AG04450 (cell line): ENCODE results near the gene MYO1B. TPM values are rescaled to one million over a fixed set of nuclear protein-coding genes. Genes with fewer than 3 reads are reported as not detected.
A peak's percentile ranks its signal among the peaks of the same experiment; 100 is the strongest.

Experiments
- CTCF ChIA-PET: fragments of 300-600, 350-600 bp; formaldehyde crosslinking; extraction: SDS; loops from one replicate; lab custom pipeline; 2022; ENCODE audit warnings: antibody characterized with exemption, inconsistent platforms; lab: Charles Lee
- POLR2A ChIA-PET: fragments of 350-600 bp; formaldehyde crosslinking; extraction: SDS; loops from one replicate; lab custom pipeline; 2021; ENCODE audit warnings: antibody characterized with exemption, inconsistent platforms; lab: Yijun Ruan, JAX
- DNase-seq: peaks from one replicate; pipeline ENCODE4 v3.0.0-alpha.2; 2011; ENCODE audit warnings: low read depth, low spot score
- H3K27ac ChIP-seq: one replicate; pipeline ENCODE4 v1.5.1; 2012; ENCODE audit warnings: low read depth, low read length, control low read depth
- H3K27me3 ChIP-seq: one replicate; pipeline ENCODE4 v1.6.0; 2012; ENCODE audit warnings: low read length; ENCODE audit not compliant: control insufficient read depth, insufficient read depth
- H3K4me3 ChIP-seq: 2 replicates; pipeline ENCODE4 v1.5.1; 2011; ENCODE audit warnings: mild to moderate bottlenecking, low read depth, low read length, control low read depth
- H3K9me3 ChIP-seq: 2 replicates; pipeline ENCODE4 v1.5.1; 2012; ENCODE audit warnings: low read length; ENCODE audit not compliant: control insufficient read depth, insufficient read depth
- CTCF ChIP-seq: IDR thresholded peaks from 2 replicates; pipeline ENCODE4 v1.5.1; 2011; ENCODE audit warnings: low read depth, low read length, control low read depth, inconsistent platforms
- polyA plus RNA-seq: library from polyadenylated mRNA; depleted of rRNA; stranded (reverse); fragments of >200 nt; gene quantifications from 2 replicates; pipeline ENCODE4 v1.2.3, GENCODE V29; 2011

MYO1B gene
- polyA plus RNA-seq, 1 experiment = 149 TPM

- H3K27me3 ChIP-seq = no peaks in the 10 kb centered on the region
- peak; percentile 45 for TF ChIP-seq CTCF
- no peak overlapping the region for H3K27ac ChIP-seq
- H3K9me3 ChIP-seq = no peaks in the 10 kb centered on the region
- no peak for DNase-seq
- ChIA-PET POLR2A (interaction anchor here (1.0 kb wide), 1 partner anchor 133 kb away, joined by 3 read pairs; no protein-coding TSS in a partner anchor), CTCF (interaction anchor here (0.6 to 1.3 kb wide), 5 partner anchors 35 to 223 kb away, joined by 3 to 4 read pairs (median 4); no protein-coding TSS in a partner anchor)
- no peak overlapping the region for H3K4me3 ChIP-seq
Measured at GRCh38 chr2:191299010-191299409, 53.8 kb downstream of the MYO1B start.

GRCh38 chr2:191299866-191300265 lies 54.7 kb downstream of the MYO1B start:
- Histone ChIP-seq H3K27ac (no peak overlapping the region), H3K4me3 (no peak overlapping the region), H3K9me3 (no peaks in the 10 kb centered on the region), H3K27me3 (no peaks in the 10 kb centered on the region)
- CTCF ChIA-PET = interaction anchor here (1.1 to 1.7 kb wide), 4 partner anchors 30 to 222 kb away, joined by 3 to 6 read pairs (median 4); no protein-coding TSS in a partner anchor
- TF ChIP-seq CTCF = no peak
- POLR2A ChIA-PET = interaction anchor here (0.6 kb wide), 1 partner anchor 253 kb away, joined by 6 read pairs; no protein-coding TSS in a partner anchor
- DNase-seq = no peak

GRCh38 chr2:191301971-191302370 lies 56.8 kb downstream of the MYO1B start:
- no peak for TF ChIP-seq CTCF
- H3K27ac ChIP-seq = no peak overlapping the region
- no peak for DNase-seq
- no peaks in the 10 kb centered on the region for H3K9me3 ChIP-seq
- H3K4me3 ChIP-seq = no peak overlapping the region
- ChIA-PET POLR2A (no interaction called here), CTCF (interaction anchor here (1.5 to 1.7 kb wide), 2 partner anchors 220 to 250 kb away, joined by 3 to 4 read pairs; no protein-coding TSS in a partner anchor)
- H3K27me3 ChIP-seq = no peaks in the 10 kb centered on the region

- peak; percentile 32 for TF ChIP-seq CTCF
- Histone ChIP-seq H3K4me3 (no peak overlapping the region), H3K27me3 (no peaks in the 10 kb centered on the region), H3K27ac (no peak overlapping the region), H3K9me3 (no peaks in the 10 kb centered on the region)
- DNase-seq = no peak
- ChIA-PET POLR2A (interaction anchor here (2.1 kb wide), 1 partner anchor 63 kb away, joined by 6 read pairs; no protein-coding TSS in a partner anchor), CTCF (interaction anchor here (0.7 to 1.7 kb wide), 5 partner anchors 43 to 1496 kb away, joined by 3 to 16 read pairs (median 4); no protein-coding TSS in a partner anchor)
Measured at GRCh38 chr2:191302459-191303139, 57.4 kb downstream of the MYO1B start.
